AG04450 (cell line): ENCODE data around the gene RASSF5. TPM values are rescaled to one million over a fixed set of nuclear protein-coding genes. Genes with fewer than 3 reads are reported as not detected.
A peak's percentile ranks its signal among the peaks of the same experiment; 100 is the strongest.

ENCODE experiments used
- CTCF ChIA-PET: fragments of 300-600, 350-600 bp; formaldehyde crosslinking; extraction: SDS; loops from one replicate; lab custom pipeline; 2022; ENCODE audit warnings: antibody characterized with exemption, inconsistent platforms; lab: Charles Lee
- POLR2A ChIA-PET: fragments of 350-600 bp; formaldehyde crosslinking; extraction: SDS; loops from one replicate; lab custom pipeline; 2021; ENCODE audit warnings: antibody characterized with exemption, inconsistent platforms; lab: Yijun Ruan, JAX
- DNase-seq: peaks from one replicate; pipeline ENCODE4 v3.0.0-alpha.2; 2011; ENCODE audit warnings: low read depth, low spot score
- H3K27ac ChIP-seq: one replicate; pipeline ENCODE4 v1.5.1; 2012; ENCODE audit warnings: low read depth, low read length, control low read depth
- H3K27me3 ChIP-seq: one replicate; pipeline ENCODE4 v1.6.0; 2012; ENCODE audit warnings: low read length; ENCODE audit not compliant: control insufficient read depth, insufficient read depth
- H3K4me3 ChIP-seq: 2 replicates; pipeline ENCODE4 v1.5.1; 2011; ENCODE audit warnings: mild to moderate bottlenecking, low read depth, low read length, control low read depth
- H3K9me3 ChIP-seq: 2 replicates; pipeline ENCODE4 v1.5.1; 2012; ENCODE audit warnings: low read length; ENCODE audit not compliant: control insufficient read depth, insufficient read depth
- CTCF ChIP-seq: IDR thresholded peaks from 2 replicates; pipeline ENCODE4 v1.5.1; 2011; ENCODE audit warnings: low read depth, low read length, control low read depth, inconsistent platforms
- polyA plus RNA-seq: library from polyadenylated mRNA; depleted of rRNA; stranded (reverse); fragments of >200 nt; gene quantifications from 2 replicates; pipeline ENCODE4 v1.2.3, GENCODE V29; 2011

Gene RASSF5
- polyA plus RNA-seq, 1 experiment = 2.3 TPM

DNA sequence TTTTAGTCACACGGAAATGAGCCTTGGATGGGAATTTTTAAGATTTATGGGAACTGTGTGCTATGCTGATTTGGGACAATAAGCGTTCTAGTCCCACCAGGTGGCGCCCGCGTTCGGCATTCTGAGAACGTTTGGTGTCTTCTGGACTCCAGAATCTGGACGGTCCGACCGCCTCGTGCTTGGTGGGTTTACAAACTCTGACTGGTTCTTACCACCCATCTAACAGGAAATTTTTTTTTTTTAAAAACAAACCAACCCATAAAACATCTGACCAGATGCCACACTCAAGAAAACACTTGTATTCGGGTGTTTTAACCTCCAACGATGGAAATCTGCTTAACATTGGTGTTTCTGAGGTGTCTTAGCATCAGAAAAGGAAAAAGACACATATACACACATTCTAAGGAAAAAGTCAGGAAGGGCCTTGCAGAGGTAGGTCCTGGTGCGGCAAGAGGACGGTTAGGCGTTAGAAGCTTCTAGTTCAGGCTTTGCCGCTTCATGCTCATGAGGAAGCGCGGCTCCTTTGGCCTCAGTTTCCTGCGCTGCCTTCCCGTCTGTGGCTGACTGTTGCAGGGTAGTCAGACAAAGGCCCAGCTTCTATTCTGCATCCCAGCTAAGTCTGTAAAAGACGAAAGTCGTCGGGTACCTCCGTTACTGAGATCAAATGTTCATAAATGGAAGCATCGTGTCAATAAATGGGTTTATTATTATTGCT is 127.2 kb downstream of the RASSF5 start:
- peak; percentile 70 for DNase-seq
- CTCF ChIA-PET = interaction anchor here (0.7 to 7.6 kb wide), 19 partner anchors 12 to 392 kb away, joined by 3 to 202 read pairs (median 6); partner anchors contain the start of gene EIF2D
- Histone ChIP-seq H3K9me3 (no peaks in the 10 kb centered on the region), H3K27ac (peak overlapping the region; percentile 69), H3K4me3 (no peak overlapping the region; the same call in 1 of the 2 replicates), H3K27me3 (no peaks in the 10 kb centered on the region)
- POLR2A ChIA-PET = interaction anchor here (1.0 to 1.9 kb wide), 6 partner anchors 22 to 72 kb away, joined by 3 to 17 read pairs (median 5); partner anchors contain the start of gene EIF2D
- peak; percentile 87 for TF ChIP-seq CTCF

DNA sequence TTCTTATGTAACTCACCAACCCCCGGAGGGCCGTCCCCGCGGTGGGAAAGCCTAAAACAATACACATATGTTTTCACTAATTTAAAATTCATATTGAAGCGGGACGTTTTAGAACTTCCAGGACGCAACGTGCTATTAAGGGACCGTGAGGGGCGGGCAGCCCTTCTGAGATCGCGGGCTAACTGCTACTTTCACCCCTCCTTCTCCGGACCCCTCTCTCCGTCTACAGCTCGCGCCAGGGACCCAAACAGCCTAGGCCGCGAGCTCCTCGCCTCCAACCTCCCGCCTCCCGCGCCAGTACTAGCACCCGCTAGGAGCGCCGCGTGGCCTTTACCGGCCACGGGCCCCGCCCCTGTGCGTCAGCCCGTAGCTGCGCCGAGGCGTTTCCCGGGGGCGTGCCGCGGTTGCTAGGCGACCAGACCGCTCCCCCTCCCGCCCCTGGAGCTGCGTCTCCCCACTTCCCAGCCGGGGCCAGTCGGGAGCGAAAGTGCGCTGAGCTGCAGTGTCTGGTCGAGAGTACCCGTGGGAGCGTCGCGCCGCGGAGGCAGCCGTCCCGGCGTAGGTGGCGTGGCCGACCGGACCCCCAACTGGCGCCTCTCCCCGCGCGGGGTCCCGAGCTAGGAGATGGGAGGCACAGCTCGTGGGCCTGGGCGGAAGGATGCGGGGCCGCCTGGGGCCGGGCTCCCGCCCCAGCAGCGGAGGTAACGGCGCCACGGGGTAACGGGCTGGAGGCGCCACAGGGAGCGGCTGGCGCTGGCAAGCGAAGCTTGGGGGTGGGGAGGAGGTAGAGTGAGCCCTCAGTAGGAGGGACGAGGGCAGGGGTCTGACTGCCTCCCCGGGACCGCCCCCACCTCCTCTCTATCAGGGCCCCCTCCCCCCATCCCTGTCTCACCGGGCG is 128.0 kb downstream of the RASSF5 start, which contains the start of gene DYRK3:
TSS of gene DYRK3 (plus strand) at position 457 of the 898 bp plus-strand sequence. CDS start at position 625, 168 bp downstream.
- no peak for TF ChIP-seq CTCF
- ChIA-PET CTCF (interaction anchor here (0.7 to 7.6 kb wide), 14 partner anchors 11 to 391 kb away, joined by 3 to 202 read pairs (median 6); partner anchors contain the start of gene EIF2D), POLR2A (interaction anchor here (0.6 to 1.9 kb wide), 10 partner anchors 20 to 291 kb away, joined by 3 to 17 read pairs (median 4); partner anchors contain the start of gene EIF2D)
- peak; percentile 78 for DNase-seq
- Histone ChIP-seq H3K9me3 (no peaks in the 10 kb centered on the region), H3K27ac (peak within 1 kb of the TSS; percentile 69), H3K27me3 (no peaks in the 10 kb centered on the region), H3K4me3 (peak within 1 kb of the TSS; percentile 80)

DNA sequence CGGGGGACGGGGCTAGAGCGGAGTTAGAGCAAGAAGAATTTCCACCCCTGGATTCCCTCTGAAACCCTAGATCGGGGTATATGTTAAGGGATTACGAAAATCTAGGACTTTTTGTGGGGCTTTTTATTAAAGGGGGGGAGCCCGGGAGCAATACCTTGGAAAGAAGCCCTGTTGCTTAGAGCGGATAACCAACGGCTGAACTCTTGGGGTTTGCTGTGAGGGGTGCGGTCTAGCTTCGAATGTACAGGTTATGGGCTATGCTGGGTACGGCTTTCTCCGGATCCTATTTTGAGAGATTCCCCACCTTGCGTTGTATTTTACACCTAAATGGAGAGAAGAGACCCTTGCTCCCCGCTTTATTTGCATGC is 128.6 kb downstream of the RASSF5 start:
- no peak for TF ChIP-seq CTCF
- Histone ChIP-seq H3K4me3 (peak overlapping the region; percentile 80), H3K27me3 (no peaks in the 10 kb centered on the region), H3K9me3 (no peaks in the 10 kb centered on the region), H3K27ac (no peak overlapping the region)
- ChIA-PET POLR2A (interaction anchor here (0.6 to 1.9 kb wide), 7 partner anchors 19 to 290 kb away, joined by 3 to 17 read pairs (median 4); partner anchors contain the start of gene EIF2D), CTCF (interaction anchor here (1.5 to 7.6 kb wide), 8 partner anchors 11 to 276 kb away, joined by 5 to 202 read pairs (median 14); partner anchors contain the start of gene EIF2D)
- DNase-seq = no peak

GRCh38 chr1:206636671-206637070 is 129.3 kb downstream of the RASSF5 start:
- ChIA-PET POLR2A (interaction anchor here (0.9 kb wide), 1 partner anchor 38 kb away, joined by 3 read pairs; no protein-coding TSS in a partner anchor), CTCF (interaction anchor here (1.0 to 7.6 kb wide), 2 partner anchors 26 to 147 kb away, joined by 3 to 202 read pairs; no protein-coding TSS in a partner anchor)
- no peak for TF ChIP-seq CTCF
- no peak overlapping the region for H3K27ac ChIP-seq
- H3K9me3 ChIP-seq = no peaks in the 10 kb centered on the region
- peak overlapping the region; percentile 80 for H3K4me3 ChIP-seq
- no peaks in the 10 kb centered on the region for H3K27me3 ChIP-seq
- DNase-seq = no peak
